Renal cortex interstitium (tissue), 11 donors: ENCODE results near the gene CRYGC. TPM values are rescaled to one million over a fixed set of nuclear protein-coding genes. Genes with fewer than 3 reads are reported as not detected.
"Not testable (repeated sequence)": the region's sequence is repeated elsewhere in the genome, so short reads cannot be mapped to it uniquely, and the experiment has no call there.

Source experiments
- DNase-seq, 11 donors: peaks; one replicate each; pipeline ENCODE4 v3.0.0-alpha.2; 2013; ENCODE audit warnings: low read depth in 9 of 11, low spot score in 4 of 11; ENCODE audit errors: extremely low read depth in 1 of 11
- polyA plus RNA-seq, 3 donors: library from polyadenylated mRNA; unstranded; fragments of 120-200 nt; gene quantifications; one replicate each; pipeline ENCODE4 v1.2.1, GENCODE V29; 2013; ENCODE audit not compliant: insufficient read length in 3 of 3

CRYGC gene
- polyA plus RNA-seq, 3 donors: not detected

- DNase-seq: no peak
Observed at GRCh38 chr2:208099682-208100470, 29.8 kb downstream of the CRYGC start.

GRCh38 chr2:208098701-208099100, 30.9 kb downstream of the CRYGC start:
- not testable (repeated sequence) for DNase-seq

GRCh38 chr2:208098267-208098666, 31.4 kb downstream of the CRYGC start:
- DNase-seq: no peak

GRCh38 chr2:208097801-208098200, 31.8 kb downstream of the CRYGC start:
- DNase-seq: no peak

GRCh38 chr2:208097313-208097712, 32.3 kb downstream of the CRYGC start:
- no peak for DNase-seq

GRCh38 chr2:208096080-208096479, 33.5 kb downstream of the CRYGC start:
- DNase-seq: no peak

- DNase-seq: no peak
Observed at GRCh38 chr2:208093128-208093527, 36.5 kb downstream of the CRYGC start.

GRCh38 chr2:208092093-208092832, 37.4 kb downstream of the CRYGC start:
- no peak for DNase-seq

GRCh38 chr2:208090420-208090819, 39.2 kb downstream of the CRYGC start:
- no peak for DNase-seq

GRCh38 chr2:208086029-208086428, 43.6 kb downstream of the CRYGC start:
- no peak for DNase-seq

GRCh38 chr2:208083807-208084206, 45.8 kb downstream of the CRYGC start:
- DNase-seq: no peak

Other genes with a start within 250 kb of the CRYGC start
- 10 to 100 TPM; 12.4 to 15.3 (median 13.9) TPM for gene PLEKHM3, start 104.3 kb downstream of the CRYGC start, polyA plus RNA-seq
- under 1 TPM in 2 of 3 donors, not detected in 1; 0.31 to 0.59 TPM for gene CRYGD, start 5.3 kb downstream of the CRYGC start, polyA plus RNA-seq
- not detected for gene CRYGB, start 16.3 kb upstream of the CRYGC start, polyA plus RNA-seq
- gene CRYGA, start 33.8 kb upstream of the CRYGC start, polyA plus RNA-seq: not detected
- under 1 TPM; 0.23 to 0.32 (median 0.25) TPM for gene C2orf80, start 60.2 kb upstream of the CRYGC start, polyA plus RNA-seq
- 100 to 1,000 TPM in 1 of 3 donors, 10 to 100 TPM in 2; 84.5 to 107 (median 94.1) TPM for gene IDH1, start 125.2 kb upstream of the CRYGC start, polyA plus RNA-seq
- 10 to 100 TPM; 24.1 to 28.1 (median 27.4) TPM for gene PIKFYVE, start 136.4 kb upstream of the CRYGC start, polyA plus RNA-seq